ENCODE results near the gene ADD1. TPM values are rescaled to one million over a fixed set of nuclear protein-coding genes. Genes with fewer than 3 reads are reported as not detected.
A peak's percentile ranks its signal among the peaks of the same experiment; 100 is the strongest.
"Not testable (repeated sequence)": the region's sequence is repeated elsewhere in the genome, so short reads cannot be mapped to it uniquely, and the experiment has no call there.

ADD1 gene
- total RNA-seq, 2 experiments from 2014 or later, result 136 TPM

DNA sequence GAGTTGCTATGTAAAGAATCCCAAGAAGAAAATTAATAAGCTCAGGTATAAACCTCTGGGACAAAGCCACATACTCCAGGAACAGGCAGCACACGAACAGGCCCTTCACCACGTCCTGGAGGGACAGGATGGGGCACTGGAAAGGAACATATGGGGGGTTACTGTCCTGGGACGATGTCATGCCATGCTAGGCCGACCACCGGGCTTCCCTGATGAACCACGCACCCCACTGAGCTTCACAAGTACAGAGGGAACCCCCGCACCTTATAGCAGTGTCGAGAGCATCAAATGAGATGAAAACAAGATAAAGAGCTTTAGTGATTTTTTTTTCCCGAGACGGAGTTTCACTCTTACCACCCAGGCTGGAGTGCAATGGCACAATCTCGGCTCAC, 100.4 kb downstream of the ADD1 start:
- Mint-ChIP-seq H3K36me3 (peaks cover 40% of the 10 kb centered on the region), H3K27me3 (no peaks in the 10 kb centered on the region), H3K27ac (peak overlapping the region; percentile 66), H3K4me1 (peaks cover 5% of the 10 kb centered on the region), H3K4me3 (no peak overlapping the region), H3K9me3 (no peaks in the 10 kb centered on the region)
- no peak for DNase-seq

- no peak for DNase-seq
- H3K36me3 Mint-ChIP-seq, result peaks cover 34% of the 10 kb centered on the region
- no peaks in the 10 kb centered on the region for H3K9me3 Mint-ChIP-seq
Measured at GRCh38 chr4:2944586-2945526, 101.2 kb downstream of the ADD1 start.

GRCh38 chr4:2945619-2946604, 102.3 kb downstream of the ADD1 start:
- H3K4me3 Mint-ChIP-seq, H3K27me3 Mint-ChIP-seq, DNase-seq, H3K9me3 Mint-ChIP-seq, H3K27ac Mint-ChIP-seq, H3K4me1 Mint-ChIP-seq: not testable (repeated sequence)
- peaks cover 29% of the 10 kb centered on the region for H3K36me3 Mint-ChIP-seq

More at GRCh38 chr4:2944586-2945526, 101.2 kb downstream of the ADD1 start:
- Mint-ChIP-seq H3K4me3 (no peak overlapping the region), H3K4me1 (peaks cover 5% of the 10 kb centered on the region), H3K27me3 (no peaks in the 10 kb centered on the region), H3K27ac (no peak overlapping the region)

DNA sequence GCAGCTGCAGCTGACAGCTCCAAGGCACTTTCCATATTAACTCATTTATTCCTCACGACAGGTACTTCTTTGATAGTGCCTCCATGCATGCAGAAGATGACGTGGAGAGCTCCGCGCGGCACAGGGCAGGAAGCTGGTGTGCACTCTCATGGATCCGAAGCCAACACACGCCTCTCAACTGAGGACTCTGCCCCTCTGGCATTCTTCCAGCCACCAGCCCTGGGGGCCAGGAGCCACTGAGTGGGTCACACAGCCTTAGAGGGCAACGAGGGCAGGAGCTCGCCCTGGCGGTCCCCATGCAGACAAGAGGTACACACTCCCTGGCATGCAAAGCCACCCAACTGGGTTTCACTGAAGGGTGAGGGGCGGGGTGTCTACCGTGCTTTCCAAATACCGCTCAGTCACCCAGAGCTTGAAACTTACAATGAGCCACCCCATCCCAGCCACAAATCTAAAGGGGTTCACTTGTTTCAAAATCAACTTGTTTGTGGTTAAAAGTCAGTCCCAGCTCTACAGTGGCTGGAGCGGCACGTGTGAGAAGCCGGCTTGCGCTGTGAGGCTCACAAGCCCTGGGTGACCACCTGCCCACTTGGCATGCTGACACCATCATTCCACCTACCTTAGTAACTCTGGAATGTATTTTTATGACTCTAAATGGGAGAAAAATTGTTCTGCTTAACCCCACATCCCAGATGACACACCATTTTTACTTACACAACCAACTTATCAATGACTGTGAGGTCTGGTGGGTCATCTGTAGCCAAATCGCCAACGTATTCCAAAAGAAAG, 103.4 kb downstream of the ADD1 start:
- no peaks in the 10 kb centered on the region for H3K9me3 Mint-ChIP-seq
- no peaks in the 10 kb centered on the region for H3K27me3 Mint-ChIP-seq
- H3K4me1 Mint-ChIP-seq, result peaks cover 6% of the 10 kb centered on the region
- no peak for DNase-seq
- H3K4me3 Mint-ChIP-seq, result no peak overlapping the region
- H3K27ac Mint-ChIP-seq, result no peak overlapping the region
- H3K36me3 Mint-ChIP-seq, result peaks cover 34% of the 10 kb centered on the region

- H3K4me1 Mint-ChIP-seq, result peaks cover 9% of the 10 kb centered on the region
- H3K27ac Mint-ChIP-seq, result no peak overlapping the region
Measured at GRCh38 chr4:2947926-2948325, 104.3 kb downstream of the ADD1 start.

DNA sequence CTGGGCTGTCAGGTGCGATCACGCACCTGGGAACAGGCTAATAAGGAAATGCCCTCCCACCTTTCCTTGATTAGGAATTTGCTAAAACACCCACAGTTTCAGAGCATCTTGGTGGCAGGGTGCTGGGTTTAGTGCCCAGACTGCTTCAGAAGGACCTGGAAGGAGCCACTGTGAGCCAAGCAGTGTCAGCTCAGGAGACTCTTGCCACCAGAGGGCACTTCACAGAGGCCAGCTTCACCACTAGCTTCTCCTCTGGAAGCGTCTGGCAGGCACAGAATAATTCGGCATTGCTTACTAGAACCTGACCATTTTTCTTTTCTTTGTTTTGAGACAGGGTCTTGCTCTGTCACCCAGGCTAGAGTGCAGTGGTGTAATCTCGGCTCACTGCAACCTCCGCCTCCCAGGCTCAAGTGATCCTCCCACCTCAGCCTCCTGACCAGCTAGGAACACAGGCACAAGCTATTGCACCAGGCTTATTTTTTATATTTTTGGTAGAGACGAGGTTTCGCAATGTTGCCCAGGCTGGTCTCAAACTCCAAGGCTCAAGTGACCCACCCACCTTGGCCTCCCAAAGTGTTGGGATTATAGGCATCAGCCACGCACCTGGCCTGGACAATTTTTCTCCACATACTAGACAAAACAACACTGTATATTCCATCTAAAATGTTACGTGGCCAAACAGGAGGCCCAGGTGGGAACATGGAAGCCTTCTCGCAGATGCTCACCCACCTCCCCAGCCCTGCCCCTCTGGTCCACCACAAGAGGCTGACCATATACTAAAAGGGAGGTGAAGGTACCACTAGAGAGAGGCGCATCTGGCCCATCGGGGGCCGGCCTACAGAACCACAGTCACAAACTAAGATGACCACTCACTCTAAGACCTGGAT, 105.5 kb downstream of the ADD1 start:
- peak overlapping the region; percentile 45 for H3K27ac Mint-ChIP-seq

More at GRCh38 chr4:2947926-2948325, 104.3 kb downstream of the ADD1 start:
- DNase-seq, result no peak
- Mint-ChIP-seq H3K4me3 (no peak overlapping the region), H3K27me3 (no peaks in the 10 kb centered on the region), H3K9me3 (no peaks in the 10 kb centered on the region), H3K36me3 (peaks cover 34% of the 10 kb centered on the region)

GRCh38 chr4:2949782-2950125, 106.1 kb downstream of the ADD1 start:
- peaks cover 44% of the 10 kb centered on the region for H3K36me3 Mint-ChIP-seq
- H3K4me1 Mint-ChIP-seq, result peaks cover 15% of the 10 kb centered on the region
- H3K27ac Mint-ChIP-seq, result no peak overlapping the region
- no peaks in the 10 kb centered on the region for H3K27me3 Mint-ChIP-seq
- no peaks in the 10 kb centered on the region for H3K9me3 Mint-ChIP-seq
- no peak overlapping the region for H3K4me3 Mint-ChIP-seq
- no peak for DNase-seq

More for the DNA sequence above, 105.5 kb downstream of the ADD1 start:
- DNase-seq, result no peak
- Mint-ChIP-seq H3K9me3 (no peaks in the 10 kb centered on the region), H3K27me3 (no peaks in the 10 kb centered on the region), H3K4me1 (peaks cover 10% of the 10 kb centered on the region), H3K36me3 (peaks cover 41% of the 10 kb centered on the region), H3K4me3 (no peak overlapping the region)

- DNase-seq, result no peak
- H3K9me3 Mint-ChIP-seq, result no peaks in the 10 kb centered on the region
- H3K36me3 Mint-ChIP-seq, result peaks cover 47% of the 10 kb centered on the region
- H3K27me3 Mint-ChIP-seq, result no peaks in the 10 kb centered on the region
- peak overlapping the region; percentile 4 for H3K27ac Mint-ChIP-seq
- H3K4me1 Mint-ChIP-seq, result peaks cover 17% of the 10 kb centered on the region
- no peak overlapping the region for H3K4me3 Mint-ChIP-seq
Measured at GRCh38 chr4:2950221-2950989, 106.8 kb downstream of the ADD1 start.

GRCh38 chr4:2953496-2953895, 109.9 kb downstream of the ADD1 start:
- peaks cover 63% of the 10 kb centered on the region for H3K36me3 Mint-ChIP-seq
- no peaks in the 10 kb centered on the region for H3K9me3 Mint-ChIP-seq
- DNase-seq, result no peak
- H3K27ac Mint-ChIP-seq, result peak overlapping the region; percentile 86
- peaks cover 37% of the 10 kb centered on the region for H3K4me1 Mint-ChIP-seq
- no peak overlapping the region for H3K4me3 Mint-ChIP-seq
- no peaks in the 10 kb centered on the region for H3K27me3 Mint-ChIP-seq

DNA sequence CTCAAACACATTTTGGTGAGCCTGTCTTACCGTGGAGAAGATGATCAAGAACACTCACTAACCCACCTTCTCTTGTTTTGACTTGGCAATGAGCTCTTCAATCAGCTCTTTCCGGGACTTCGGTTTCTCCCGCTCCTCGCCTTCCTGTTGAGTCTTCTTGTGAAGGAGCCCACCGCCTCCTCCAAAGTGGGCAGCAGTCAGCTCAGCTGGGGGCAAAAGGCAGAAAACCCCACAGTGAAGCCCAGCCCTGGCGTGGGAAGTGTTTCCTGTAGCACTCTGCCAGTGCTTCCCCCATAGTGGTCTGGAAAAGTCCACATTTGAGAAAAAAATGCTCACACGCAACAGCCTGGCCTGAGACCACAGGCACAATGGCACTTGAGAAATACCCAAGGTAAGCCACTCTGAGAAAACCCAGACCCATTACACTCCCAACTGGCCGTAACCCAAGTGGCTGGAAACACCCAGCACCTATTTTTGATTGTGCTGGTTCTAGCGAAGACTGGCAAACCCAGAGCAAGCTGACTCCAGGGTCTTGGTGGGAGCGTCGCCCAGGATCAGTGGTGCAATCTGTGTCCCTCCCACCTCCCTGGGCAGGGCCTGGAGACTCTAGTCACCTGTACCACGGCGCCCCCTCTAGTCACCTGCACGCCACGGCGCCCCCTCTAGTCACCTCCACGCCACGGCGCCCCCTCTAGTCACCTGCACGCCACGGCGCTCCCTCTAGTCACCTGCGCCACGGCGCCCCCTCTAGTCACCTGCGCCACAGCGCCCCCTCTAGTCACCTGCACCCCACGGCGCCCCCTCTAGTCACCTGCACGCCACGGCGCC, 110.9 kb downstream of the ADD1 start:
- H3K36me3 Mint-ChIP-seq, result peaks cover 68% of the 10 kb centered on the region
- H3K4me3 Mint-ChIP-seq, result peak overlapping the region; percentile 9
- peaks cover 47% of the 10 kb centered on the region for H3K4me1 Mint-ChIP-seq
- DNase-seq, result peak; percentile 64
- peak overlapping the region; percentile 86 for H3K27ac Mint-ChIP-seq
- H3K9me3 Mint-ChIP-seq, result no peaks in the 10 kb centered on the region
- H3K27me3 Mint-ChIP-seq, result no peaks in the 10 kb centered on the region

DNA sequence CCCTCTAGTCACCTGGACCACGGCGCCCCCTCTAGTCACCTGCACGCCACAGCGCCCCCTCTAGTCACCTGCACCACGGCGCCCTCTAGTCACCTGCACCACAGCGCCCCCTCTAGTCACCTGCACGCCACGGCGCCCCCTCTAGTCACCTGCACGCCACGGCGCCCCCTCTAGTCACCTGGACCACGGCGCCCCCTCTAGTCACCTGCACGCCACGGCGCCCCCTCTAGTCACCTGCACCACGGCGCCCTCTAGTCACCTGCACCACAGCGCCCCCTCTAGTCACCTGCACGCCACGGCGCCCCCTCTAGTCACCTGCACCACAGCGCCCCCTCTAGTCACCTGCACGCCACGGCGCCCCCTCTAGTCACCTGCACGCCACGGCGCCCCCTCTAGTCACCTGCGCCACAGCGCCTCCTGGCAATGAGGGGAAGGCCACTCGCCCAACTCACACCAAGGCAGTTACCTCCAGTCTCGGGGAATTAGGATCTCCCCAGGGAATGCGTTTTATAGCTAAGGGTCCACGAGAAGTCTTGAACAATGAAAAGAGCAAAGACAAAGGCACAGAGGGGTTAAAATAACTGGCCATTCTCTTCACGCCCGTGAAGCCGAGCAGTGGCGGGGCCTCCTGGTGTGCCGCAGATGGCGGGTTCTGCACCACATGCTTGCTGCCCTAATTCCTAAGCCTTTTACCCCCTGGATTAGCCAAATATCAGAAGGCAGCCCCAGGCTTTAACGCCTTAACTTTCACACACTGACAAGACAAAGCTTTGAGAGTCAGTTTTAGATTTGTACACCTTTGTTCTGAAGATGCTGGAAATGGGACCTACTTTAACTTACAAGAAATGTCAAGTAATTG, 111.8 kb downstream of the ADD1 start:
- Mint-ChIP-seq H3K27ac (peak overlapping the region; percentile 42), H3K36me3 (peaks cover 69% of the 10 kb centered on the region), H3K4me1 (peaks cover 54% of the 10 kb centered on the region)
- DNase-seq, H3K27me3 Mint-ChIP-seq, H3K4me3 Mint-ChIP-seq, H3K9me3 Mint-ChIP-seq: not testable (repeated sequence)

DNA sequence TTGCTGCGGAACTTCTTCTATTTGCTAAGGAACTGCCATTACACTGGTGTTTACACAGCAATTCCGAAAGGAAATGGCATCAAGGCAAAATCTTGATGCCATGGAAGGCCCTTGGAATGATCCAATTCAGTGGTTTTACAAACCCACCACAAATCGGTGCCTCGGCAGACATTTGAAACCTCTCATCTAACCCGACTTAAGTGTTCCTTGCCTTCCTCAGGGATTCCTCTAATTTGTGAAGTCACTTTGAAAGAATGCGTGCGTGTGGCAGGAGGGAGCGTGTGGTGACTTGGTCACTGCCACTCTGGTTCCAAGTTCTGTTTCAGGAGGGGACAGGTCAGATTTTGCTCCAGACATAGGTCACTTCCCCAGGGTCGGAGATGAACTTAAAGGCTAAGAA, 114.8 kb downstream of the ADD1 start:
- H3K36me3 Mint-ChIP-seq, result peaks cover 61% of the 10 kb centered on the region

More for the DNA sequence above, 114.8 kb downstream of the ADD1 start:
- no peaks in the 10 kb centered on the region for H3K27me3 Mint-ChIP-seq
- H3K4me3 Mint-ChIP-seq, result no peak overlapping the region
- peaks cover 57% of the 10 kb centered on the region for H3K4me1 Mint-ChIP-seq
- H3K9me3 Mint-ChIP-seq, result no peaks in the 10 kb centered on the region
- DNase-seq, result no peak
- peak overlapping the region; percentile 47 for H3K27ac Mint-ChIP-seq

All from activated naive CD8-positive, alpha-beta T cell treated with anti-CD3 and anti-CD28 coated beads for 36 hours (primary cell).